ENCODE results near the gene ZFYVE9. TPM values are rescaled to one million over a fixed set of nuclear protein-coding genes. Genes with fewer than 3 reads are reported as not detected.

Gene ZFYVE9
- total and polyA plus RNA-seq, 11 donors: 3.6 to 19.2 (median 16.7) TPM

DNA sequence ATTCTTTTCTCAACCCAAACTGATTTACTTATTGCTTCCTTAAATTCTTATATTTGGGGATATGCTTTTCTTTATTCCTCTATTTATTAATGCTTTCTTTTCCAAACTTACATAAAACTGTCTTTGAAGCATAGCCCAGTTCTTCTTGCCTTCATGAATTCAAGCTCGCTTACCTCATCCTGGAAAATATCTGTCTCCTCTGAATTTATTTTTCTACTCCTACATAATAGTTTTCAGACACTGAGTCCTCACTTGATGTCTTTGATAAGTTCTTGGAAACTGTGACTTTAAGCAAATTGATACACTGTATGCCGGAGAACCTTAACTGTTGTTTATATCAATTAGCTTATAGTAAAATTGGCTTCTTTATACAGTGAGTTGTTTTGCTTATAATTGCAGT is 93.8 kb downstream of the ZFYVE9 start:
- no peak overlapping the region for H3K27ac ChIP-seq
- 87 to 94% (median 91%) methylated on average over 2 of the region's 2 CpGs for WGBS, 4 donors
- no peak overlapping the region for H3K4me3 ChIP-seq
- H3K4me1 ChIP-seq: peaks cover 0 to 17% (median 0%) of the 10 kb centered on the region in 12 donors
- peaks cover 0 to 10% (median 0%) of the 10 kb centered on the region in 9 donors for H3K36me3 ChIP-seq
- ATAC-seq (no peak), DNase-seq (no peak)
- intact Hi-C loops (cut with DNase I): no loop called here
- H3K9me3 ChIP-seq: no peaks in the 10 kb centered on the region
- peaks cover 0 to 63% (median 0%) of the 10 kb centered on the region in 9 donors for H3K27me3 ChIP-seq
- TF ChIP-seq, protein P1, sequence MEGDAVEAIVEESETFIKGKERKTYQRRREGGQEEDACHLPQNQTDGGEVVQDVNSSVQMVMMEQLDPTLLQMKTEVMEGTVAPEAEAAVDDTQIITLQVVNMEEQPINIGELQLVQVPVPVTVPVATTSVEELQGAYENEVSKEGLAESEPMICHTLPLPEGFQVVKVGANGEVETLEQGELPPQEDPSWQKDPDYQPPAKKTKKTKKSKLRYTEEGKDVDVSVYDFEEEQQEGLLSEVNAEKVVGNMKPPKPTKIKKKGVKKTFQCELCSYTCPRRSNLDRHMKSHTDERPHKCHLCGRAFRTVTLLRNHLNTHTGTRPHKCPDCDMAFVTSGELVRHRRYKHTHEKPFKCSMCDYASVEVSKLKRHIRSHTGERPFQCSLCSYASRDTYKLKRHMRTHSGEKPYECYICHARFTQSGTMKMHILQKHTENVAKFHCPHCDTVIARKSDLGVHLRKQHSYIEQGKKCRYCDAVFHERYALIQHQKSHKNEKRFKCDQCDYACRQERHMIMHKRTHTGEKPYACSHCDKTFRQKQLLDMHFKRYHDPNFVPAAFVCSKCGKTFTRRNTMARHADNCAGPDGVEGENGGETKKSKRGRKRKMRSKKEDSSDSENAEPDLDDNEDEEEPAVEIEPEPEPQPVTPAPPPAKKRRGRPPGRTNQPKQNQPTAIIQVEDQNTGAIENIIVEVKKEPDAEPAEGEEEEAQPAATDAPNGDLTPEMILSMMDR (IDR thresholded peaks at IDR 0.05): no peak
- TF ChIP-seq POLR2A (IDR thresholded peaks at IDR 0.05): no peak

- H3K9me3 ChIP-seq: no peaks in the 10 kb centered on the region
- no peak overlapping the region for H3K27ac ChIP-seq
- H3K36me3 ChIP-seq: peaks cover 0 to 10% (median 0%) of the 10 kb centered on the region in 9 donors
- H3K27me3 ChIP-seq: peaks cover 0 to 64% (median 0%) of the 10 kb centered on the region in 9 donors
- no peak for DNase-seq
- H3K4me1 ChIP-seq: peaks cover 0 to 26% (median 0%) of the 10 kb centered on the region in 12 donors
- H3K4me3 ChIP-seq: no peak overlapping the region
- ATAC-seq: no peak
- TF ChIP-seq, protein P1 (IDR thresholded peaks at IDR 0.05): no peak
- no peak for TF ChIP-seq POLR2A (IDR thresholded peaks at IDR 0.05)
- 75 to 79% (median 76%) methylated on average over 1 of the region's 1 CpG for WGBS, 4 donors
- intact Hi-C loops (cut with DNase I): no loop called here
Observed at GRCh38 chr1:52237430-52237829, 95.5 kb downstream of the ZFYVE9 start.

GRCh38 chr1:52238474-52238873 is 96.6 kb downstream of the ZFYVE9 start:
- Histone ChIP-seq H3K27ac (no peak overlapping the region), H3K9me3 (no peaks in the 10 kb centered on the region), H3K27me3 (peaks cover 0 to 65% (median 0%) of the 10 kb centered on the region in 9 donors), H3K36me3 (peaks cover 0 to 10% (median 0%) of the 10 kb centered on the region in 9 donors), H3K4me3 (no peak overlapping the region), H3K4me1 (peaks cover 0 to 26% (median 0%) of the 10 kb centered on the region in 12 donors)
- WGBS, 4 donors: 77 to 84% (median 79%) methylated on average over 2 of the region's 2 CpGs
- no peak for DNase-seq
- intact Hi-C loops (cut with DNase I): no loop called here
- ATAC-seq: no peak
- TF ChIP-seq, protein P1 (IDR thresholded peaks at IDR 0.05): no peak
- TF ChIP-seq POLR2A (IDR thresholded peaks at IDR 0.05): no peak

DNA sequence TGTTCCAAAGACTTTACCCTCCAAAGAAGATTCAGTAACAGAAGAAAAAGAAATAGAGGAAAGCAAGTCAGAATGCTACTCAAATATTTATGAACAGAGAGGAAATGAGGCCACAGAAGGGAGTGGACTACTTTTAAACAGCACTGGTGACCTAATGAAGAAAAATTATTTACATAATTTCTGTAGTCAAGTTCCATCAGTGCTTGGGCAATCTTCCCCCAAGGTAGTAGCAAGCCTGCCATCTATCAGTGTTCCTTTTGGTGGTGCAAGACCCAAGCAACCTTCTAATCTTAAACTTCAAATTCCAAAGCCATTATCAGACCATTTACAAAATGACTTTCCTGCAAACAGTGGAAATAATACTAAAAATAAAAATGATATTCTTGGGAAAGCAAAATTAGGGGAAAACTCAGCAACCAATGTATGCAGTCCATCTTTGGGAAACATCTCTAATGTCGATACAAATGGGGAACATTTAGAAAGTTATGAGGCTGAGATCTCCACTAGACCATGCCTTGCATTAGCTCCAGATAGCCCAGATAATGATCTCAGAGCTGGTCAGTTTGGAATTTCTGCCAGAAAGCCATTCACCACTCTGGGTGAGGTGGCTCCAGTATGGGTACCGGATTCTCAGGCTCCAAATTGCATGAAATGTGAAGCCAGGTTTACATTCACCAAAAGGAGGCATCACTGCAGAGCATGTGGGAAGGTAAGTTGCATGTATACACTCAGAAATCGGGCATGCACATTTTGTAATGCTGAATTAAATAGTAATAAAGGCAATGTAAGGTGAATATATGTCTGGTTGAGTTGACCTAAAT is 97.2 kb downstream of the ZFYVE9 start:
- no peak overlapping the region for H3K27ac ChIP-seq
- intact Hi-C loops (cut with DNase I): no loop called here
- H3K9me3 ChIP-seq: no peaks in the 10 kb centered on the region
- H3K4me3 ChIP-seq: no peak overlapping the region
- WGBS, 4 donors: 95 to 99% (median 96%) methylated on average over 3 of the region's 3 CpGs
- H3K36me3 ChIP-seq: peaks cover 0 to 10% (median 0%) of the 10 kb centered on the region in 9 donors
- ATAC-seq (no peak), DNase-seq (no peak)
- peaks cover 0 to 26% (median 0%) of the 10 kb centered on the region in 12 donors for H3K4me1 ChIP-seq
- TF ChIP-seq, protein P1 (IDR thresholded peaks at IDR 0.05): no peak
- TF ChIP-seq POLR2A (IDR thresholded peaks at IDR 0.05): no peak
- H3K27me3 ChIP-seq: peaks cover 0 to 69% (median 0%) of the 10 kb centered on the region in 9 donors
